ENCODE data around the gene CHST8.
"Not testable (repeated sequence)": the region's sequence is repeated elsewhere in the genome, so short reads cannot be mapped to it uniquely, and the experiment has no call there.

CHST8 gene

GRCh38 chr19:33621811-33622504 is at the start of gene CHST8:
TSS of gene CHST8 (plus strand) at chr19:33621953. CDS start at chr19:33689262, 67,309 bp downstream.
- peak in 1 of 3 experiments; percentile 10 for DNase-seq (ENCODE audit: low read depth in 3 of 3)

GRCh38 chr19:33572929-33573328 is 48.8 kb upstream of the CHST8 start:
- DNase-seq (ENCODE audit: low read depth in 3 of 3) = no peak

- no peak for DNase-seq (ENCODE audit: low read depth in 3 of 3)
These were observed 46.9 kb upstream of the CHST8 start for GRCh38 chr19:33574824-33575223.

- DNase-seq (ENCODE audit: low read depth in 3 of 3) = no peak
These were observed 43.1 kb upstream of the CHST8 start for GRCh38 chr19:33578697-33579096.

- DNase-seq (ENCODE audit: low read depth in 3 of 3) = no peak
These were observed 41.6 kb upstream of the CHST8 start for GRCh38 chr19:33580026-33580644.

- no peak for DNase-seq (ENCODE audit: low read depth in 3 of 3)
These were observed 41.1 kb upstream of the CHST8 start for GRCh38 chr19:33580645-33581037.

- no peak for DNase-seq (ENCODE audit: low read depth in 3 of 3)
These were observed 38.8 kb upstream of the CHST8 start for GRCh38 chr19:33582914-33583313.

GRCh38 chr19:33587150-33587549 is 34.6 kb upstream of the CHST8 start:
- DNase-seq (ENCODE audit: low read depth in 3 of 3) = no peak

- DNase-seq (ENCODE audit: low read depth in 3 of 3) = no peak
These were observed 31.5 kb upstream of the CHST8 start for GRCh38 chr19:33590224-33590623.

- no peak for DNase-seq (ENCODE audit: low read depth in 3 of 3)
These were observed 26.0 kb upstream of the CHST8 start for GRCh38 chr19:33595783-33596182.

GRCh38 chr19:33601583-33601982 is 20.2 kb upstream of the CHST8 start:
- DNase-seq (ENCODE audit: low read depth in 3 of 3) = no peak

- DNase-seq (ENCODE audit: low read depth in 3 of 3) = no peak
These were observed 19.1 kb upstream of the CHST8 start for GRCh38 chr19:33602576-33603204.

- no peak for DNase-seq (ENCODE audit: low read depth in 3 of 3)
These were observed 18.4 kb upstream of the CHST8 start for GRCh38 chr19:33603377-33603776.

- DNase-seq (ENCODE audit: low read depth in 3 of 3) = no peak
These were observed 17.1 kb upstream of the CHST8 start for GRCh38 chr19:33604651-33605050.

GRCh38 chr19:33605803-33606295 is 15.9 kb upstream of the CHST8 start:
- DNase-seq (ENCODE audit: low read depth in 3 of 3) = not testable (repeated sequence)

- DNase-seq (ENCODE audit: low read depth in 3 of 3) = no peak
These were observed 15.2 kb upstream of the CHST8 start for GRCh38 chr19:33606556-33606955.

- no peak for DNase-seq (ENCODE audit: low read depth in 3 of 3)
These were observed 12.4 kb upstream of the CHST8 start for GRCh38 chr19:33609353-33609752.

GRCh38 chr19:33610588-33610987 is 11.2 kb upstream of the CHST8 start:
- no peak for DNase-seq (ENCODE audit: low read depth in 3 of 3)

GRCh38 chr19:33612928-33613619 is 8.7 kb upstream of the CHST8 start:
- DNase-seq (ENCODE audit: low read depth in 3 of 3) = no peak

- no peak for DNase-seq (ENCODE audit: low read depth in 3 of 3)
These were observed 8.1 kb upstream of the CHST8 start for GRCh38 chr19:33613620-33614000.

GRCh38 chr19:33616346-33616745 is 5.4 kb upstream of the CHST8 start:
- DNase-seq (ENCODE audit: low read depth in 3 of 3) = no peak

- DNase-seq (ENCODE audit: low read depth in 3 of 3) = no peak
These were observed 4.9 kb upstream of the CHST8 start for GRCh38 chr19:33616857-33617256.
